ENCODE measurements around the gene XRCC4. TPM values are rescaled to one million over a fixed set of nuclear protein-coding genes. Genes with fewer than 3 reads are reported as not detected.

The XRCC4 gene
- total and polyA plus RNA-seq, 7 donors = 1.6 to 7.9 (median 3.2) TPM

- no peak overlapping the region for H3K27ac ChIP-seq
- DNase-seq = no peak
- peaks cover 5% of the 10 kb centered on the region for H3K4me1 ChIP-seq
- intact Hi-C loops (cut with DNase I) = no loop called here
- no peaks in the 10 kb centered on the region for H3K9me3 ChIP-seq
- H3K36me3 ChIP-seq (ENCODE audit: insufficient read depth in 1 of 2, low read depth in 1 of 2) = no peaks in the 10 kb centered on the region
- no peak for TF ChIP-seq CTCF (IDR thresholded peaks at IDR 0.05)
- H3K4me3 ChIP-seq = no peak overlapping the region
- H3K27me3 ChIP-seq (ENCODE audit: insufficient read depth in 3 of 3, low read length in 2 of 3) = no peaks in the 10 kb centered on the region
- 67 to 81% (median 68%) methylated on average over 4 of the region's 4 CpGs for WGBS, 3 donors
- no peak for ATAC-seq
These were observed 42.7 kb upstream of the XRCC4 start for GRCh38 chr5:83034528-83035207.

- DNase-seq = peak; percentile 15 to 71
- 22 to 30% (median 29%) methylated on average over 5 of the region's 5 CpGs for WGBS, 3 donors
- intact Hi-C loops (cut with DNase I) = no loop called here
- H3K4me1 ChIP-seq = peaks cover 5% of the 10 kb centered on the region
- H3K36me3 ChIP-seq (ENCODE audit: insufficient read depth in 1 of 2, low read depth in 1 of 2) = no peaks in the 10 kb centered on the region
- H3K4me3 ChIP-seq = no peak overlapping the region
- H3K9me3 ChIP-seq = no peaks in the 10 kb centered on the region
- H3K27me3 ChIP-seq (ENCODE audit: insufficient read depth in 3 of 3, low read length in 2 of 3) = no peaks in the 10 kb centered on the region
- no peak overlapping the region for H3K27ac ChIP-seq
- no peak for TF ChIP-seq CTCF (IDR thresholded peaks at IDR 0.05)
- ATAC-seq = peak; percentile 79 to 95 (median 92)
These were observed 41.8 kb upstream of the XRCC4 start for GRCh38 chr5:83035373-83036100.

- 70 to 79% (median 72%) methylated on average over 4 of the region's 4 CpGs for WGBS, 3 donors
- no peak for TF ChIP-seq CTCF (IDR thresholded peaks at IDR 0.05)
- H3K27me3 ChIP-seq (ENCODE audit: insufficient read depth in 3 of 3, low read length in 2 of 3) = no peaks in the 10 kb centered on the region
- no peak overlapping the region for H3K27ac ChIP-seq
- no peaks in the 10 kb centered on the region for H3K9me3 ChIP-seq
- no peak for ATAC-seq
- H3K4me3 ChIP-seq = no peak overlapping the region
- intact Hi-C loops (cut with DNase I) = no loop called here
- DNase-seq = no peak
- peaks cover 5% of the 10 kb centered on the region for H3K4me1 ChIP-seq
- H3K36me3 ChIP-seq (ENCODE audit: insufficient read depth in 1 of 2, low read depth in 1 of 2) = no peaks in the 10 kb centered on the region
These were observed 40.3 kb upstream of the XRCC4 start for GRCh38 chr5:83036991-83037575.

GRCh38 chr5:83038924-83039323 lies 38.4 kb upstream of the XRCC4 start:
- H3K27ac ChIP-seq = no peak overlapping the region
- H3K36me3 ChIP-seq (ENCODE audit: insufficient read depth in 1 of 2, low read depth in 1 of 2) = no peaks in the 10 kb centered on the region
- no peak for ATAC-seq
- no peaks in the 10 kb centered on the region for H3K27me3 ChIP-seq (ENCODE audit: insufficient read depth in 3 of 3, low read length in 2 of 3)
- DNase-seq = no peak
- no peak for TF ChIP-seq CTCF (IDR thresholded peaks at IDR 0.05)
- no peaks in the 10 kb centered on the region for H3K9me3 ChIP-seq
- peaks cover 5% of the 10 kb centered on the region for H3K4me1 ChIP-seq
- WGBS, 3 donors = 91 to 92% (median 91%) methylated on average over 3 of the region's 3 CpGs
- intact Hi-C loops (cut with DNase I) = no loop called here
- H3K4me3 ChIP-seq = no peak overlapping the region

All from psoas muscle (tissue), 8 donors.